ENCODE data around the gene BRD7.

BRD7 gene

GRCh38 chr16:50399411-50399810 lies 30.6 kb upstream of the BRD7 start:
- Histone ChIP-seq H3K4me3 (ENCODE audit: low read length) (no peak overlapping the region), H3K9ac (ENCODE audit: low read length) (no peak overlapping the region), H3K4me1 (ENCODE audit: control insufficient read depth, insufficient read depth, low read length) (no peaks in the 10 kb centered on the region), H3K27me3 (replicated peaks; ENCODE audit: control insufficient read depth, insufficient read depth, low read length) (peaks cover 5% of the 10 kb centered on the region), H3K36me3 (ENCODE audit: control insufficient read depth, insufficient read depth, low read length, severe bottlenecking) (no peaks in the 10 kb centered on the region), H3K9me3 (ENCODE audit: control insufficient read depth, low read length) (no peaks in the 10 kb centered on the region)
- DNase-seq (ENCODE audit: low read depth): no peak

- Histone ChIP-seq H3K9ac (ENCODE audit: low read length) (no peak overlapping the region), H3K4me3 (ENCODE audit: low read length) (no peak overlapping the region), H3K4me1 (ENCODE audit: control insufficient read depth, insufficient read depth, low read length) (no peaks in the 10 kb centered on the region), H3K27me3 (replicated peaks; ENCODE audit: control insufficient read depth, insufficient read depth, low read length) (peaks cover 8% of the 10 kb centered on the region), H3K36me3 (ENCODE audit: control insufficient read depth, insufficient read depth, low read length, severe bottlenecking) (no peaks in the 10 kb centered on the region), H3K9me3 (ENCODE audit: control insufficient read depth, low read length) (no peaks in the 10 kb centered on the region)
- DNase-seq (ENCODE audit: low read depth): no peak
Observed at GRCh38 chr16:50398336-50398735, 29.5 kb upstream of the BRD7 start.

- Histone ChIP-seq H3K9me3 (ENCODE audit: control insufficient read depth, low read length) (no peaks in the 10 kb centered on the region), H3K4me3 (ENCODE audit: low read length) (no peak overlapping the region), H3K9ac (ENCODE audit: low read length) (no peak overlapping the region), H3K27me3 (replicated peaks; ENCODE audit: control insufficient read depth, insufficient read depth, low read length) (peaks cover 12% of the 10 kb centered on the region), H3K36me3 (ENCODE audit: control insufficient read depth, insufficient read depth, low read length, severe bottlenecking) (no peaks in the 10 kb centered on the region), H3K4me1 (ENCODE audit: control insufficient read depth, insufficient read depth, low read length) (no peaks in the 10 kb centered on the region)
- DNase-seq (ENCODE audit: low read depth): no peak
Observed at GRCh38 chr16:50396761-50397535, 28.2 kb upstream of the BRD7 start.

GRCh38 chr16:50395763-50396710 lies 27.2 kb upstream of the BRD7 start:
- Histone ChIP-seq H3K9ac (ENCODE audit: low read length) (no peak overlapping the region), H3K4me3 (ENCODE audit: low read length) (no peak overlapping the region), H3K9me3 (ENCODE audit: control insufficient read depth, low read length) (no peaks in the 10 kb centered on the region), H3K27me3 (replicated peaks; ENCODE audit: control insufficient read depth, insufficient read depth, low read length) (peaks cover 12% of the 10 kb centered on the region), H3K4me1 (ENCODE audit: control insufficient read depth, insufficient read depth, low read length) (no peaks in the 10 kb centered on the region), H3K36me3 (ENCODE audit: control insufficient read depth, insufficient read depth, low read length, severe bottlenecking) (no peaks in the 10 kb centered on the region)
- no peak for DNase-seq (ENCODE audit: low read depth)

- Histone ChIP-seq H3K4me3 (ENCODE audit: low read length) (no peak overlapping the region), H3K4me1 (ENCODE audit: control insufficient read depth, insufficient read depth, low read length) (no peaks in the 10 kb centered on the region), H3K36me3 (ENCODE audit: control insufficient read depth, insufficient read depth, low read length, severe bottlenecking) (no peaks in the 10 kb centered on the region), H3K9me3 (ENCODE audit: control insufficient read depth, low read length) (no peaks in the 10 kb centered on the region), H3K9ac (ENCODE audit: low read length) (no peak overlapping the region), H3K27me3 (replicated peaks; ENCODE audit: control insufficient read depth, insufficient read depth, low read length) (peaks cover 17% of the 10 kb centered on the region)
- DNase-seq (ENCODE audit: low read depth): no peak
Observed at GRCh38 chr16:50393858-50394802, 25.3 kb upstream of the BRD7 start.

- DNase-seq (ENCODE audit: low read depth): no peak
- no peaks in the 10 kb centered on the region for H3K4me1 ChIP-seq (ENCODE audit: control insufficient read depth, insufficient read depth, low read length)
- no peak overlapping the region for H3K9ac ChIP-seq (ENCODE audit: low read length)
- H3K4me3 ChIP-seq (ENCODE audit: low read length): no peak overlapping the region
- H3K27me3 ChIP-seq (replicated peaks; ENCODE audit: control insufficient read depth, insufficient read depth, low read length): peaks cover 20% of the 10 kb centered on the region
- no peaks in the 10 kb centered on the region for H3K9me3 ChIP-seq (ENCODE audit: control insufficient read depth, low read length)
- H3K36me3 ChIP-seq (ENCODE audit: control insufficient read depth, insufficient read depth, low read length, severe bottlenecking): no peaks in the 10 kb centered on the region
Observed at GRCh38 chr16:50393416-50393815, 24.6 kb upstream of the BRD7 start.

GRCh38 chr16:50390914-50391716 lies 22.3 kb upstream of the BRD7 start:
- H3K9me3 ChIP-seq (ENCODE audit: control insufficient read depth, low read length): no peaks in the 10 kb centered on the region
- no peak overlapping the region for H3K4me3 ChIP-seq (ENCODE audit: low read length)
- no peak overlapping the region for H3K9ac ChIP-seq (ENCODE audit: low read length)
- no peaks in the 10 kb centered on the region for H3K4me1 ChIP-seq (ENCODE audit: control insufficient read depth, insufficient read depth, low read length)
- peaks cover 43% of the 10 kb centered on the region for H3K27me3 ChIP-seq (replicated peaks; ENCODE audit: control insufficient read depth, insufficient read depth, low read length)
- peak; percentile 30 for DNase-seq (ENCODE audit: low read depth)
- H3K36me3 ChIP-seq (ENCODE audit: control insufficient read depth, insufficient read depth, low read length, severe bottlenecking): no peaks in the 10 kb centered on the region

- no peaks in the 10 kb centered on the region for H3K9me3 ChIP-seq (ENCODE audit: control insufficient read depth, low read length)
Observed at GRCh38 chr16:50390371-50390771, 21.6 kb upstream of the BRD7 start.

GRCh38 chr16:50389900-50390299 lies 21.1 kb upstream of the BRD7 start:
- H3K4me3 ChIP-seq (ENCODE audit: low read length): no peak overlapping the region
- no peaks in the 10 kb centered on the region for H3K4me1 ChIP-seq (ENCODE audit: control insufficient read depth, insufficient read depth, low read length)
- H3K9ac ChIP-seq (ENCODE audit: low read length): no peak overlapping the region
- no peaks in the 10 kb centered on the region for H3K9me3 ChIP-seq (ENCODE audit: control insufficient read depth, low read length)
- H3K27me3 ChIP-seq (replicated peaks; ENCODE audit: control insufficient read depth, insufficient read depth, low read length): peaks cover 52% of the 10 kb centered on the region
- DNase-seq (ENCODE audit: low read depth): no peak
- no peaks in the 10 kb centered on the region for H3K36me3 ChIP-seq (ENCODE audit: control insufficient read depth, insufficient read depth, low read length, severe bottlenecking)

More at GRCh38 chr16:50390371-50390771, 21.6 kb upstream of the BRD7 start:
- Histone ChIP-seq H3K9ac (ENCODE audit: low read length) (no peak overlapping the region), H3K4me3 (ENCODE audit: low read length) (no peak overlapping the region), H3K4me1 (ENCODE audit: control insufficient read depth, insufficient read depth, low read length) (no peaks in the 10 kb centered on the region), H3K27me3 (replicated peaks; ENCODE audit: control insufficient read depth, insufficient read depth, low read length) (peaks cover 50% of the 10 kb centered on the region), H3K36me3 (ENCODE audit: control insufficient read depth, insufficient read depth, low read length, severe bottlenecking) (no peaks in the 10 kb centered on the region)
- no peak for DNase-seq (ENCODE audit: low read depth)

- H3K27me3 ChIP-seq (replicated peaks; ENCODE audit: control insufficient read depth, insufficient read depth, low read length): peaks cover 58% of the 10 kb centered on the region
- no peak overlapping the region for H3K4me3 ChIP-seq (ENCODE audit: low read length)
- H3K9me3 ChIP-seq (ENCODE audit: control insufficient read depth, low read length): no peaks in the 10 kb centered on the region
- DNase-seq (ENCODE audit: low read depth): no peak
- no peaks in the 10 kb centered on the region for H3K4me1 ChIP-seq (ENCODE audit: control insufficient read depth, insufficient read depth, low read length)
- no peaks in the 10 kb centered on the region for H3K36me3 ChIP-seq (ENCODE audit: control insufficient read depth, insufficient read depth, low read length, severe bottlenecking)
- H3K9ac ChIP-seq (ENCODE audit: low read length): no peak overlapping the region
Observed at GRCh38 chr16:50388496-50388895, 19.7 kb upstream of the BRD7 start.

Measured in adipocyte (in vitro differentiated cells).